VCaP (cell line): ENCODE measurements around the gene HCN3.

Source experiments
- H3K27ac ChIP-seq: fragments of 450-650 bp; 2 replicates; pipeline ENCODE4 v1.5.1; 2017
- TF ChIP-seq, protein P1 (sequence below): fragments of 450-650 bp; conservative IDR thresholded peaks from 2 replicates; pipeline ENCODE4 v1.5.1; 2017; ENCODE audit warnings: mild to moderate bottlenecking, moderate library complexity

The HCN3 gene

DNA sequence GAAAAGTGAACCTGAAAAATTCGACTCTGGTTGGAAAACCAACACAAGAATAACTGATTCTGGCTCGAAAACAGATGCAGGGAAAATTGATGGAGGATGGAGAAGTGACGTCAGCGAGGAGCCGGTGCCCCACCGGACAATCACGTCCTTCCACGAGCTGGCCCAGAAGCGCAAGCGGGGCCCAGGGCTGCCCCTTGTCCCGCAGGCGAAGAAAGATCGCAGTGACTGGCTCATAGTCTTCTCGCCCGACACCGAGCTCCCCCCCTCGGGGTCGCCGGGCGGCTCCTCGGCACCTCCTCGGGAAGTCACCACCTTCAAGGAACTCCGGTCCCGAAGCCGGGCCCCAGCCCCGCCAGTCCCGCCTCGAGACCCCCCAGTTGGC, 45.3 kb downstream of the HCN3 start:
- H3K27ac ChIP-seq, result peak overlapping the region; percentile 86
- TF ChIP-seq, protein P1, sequence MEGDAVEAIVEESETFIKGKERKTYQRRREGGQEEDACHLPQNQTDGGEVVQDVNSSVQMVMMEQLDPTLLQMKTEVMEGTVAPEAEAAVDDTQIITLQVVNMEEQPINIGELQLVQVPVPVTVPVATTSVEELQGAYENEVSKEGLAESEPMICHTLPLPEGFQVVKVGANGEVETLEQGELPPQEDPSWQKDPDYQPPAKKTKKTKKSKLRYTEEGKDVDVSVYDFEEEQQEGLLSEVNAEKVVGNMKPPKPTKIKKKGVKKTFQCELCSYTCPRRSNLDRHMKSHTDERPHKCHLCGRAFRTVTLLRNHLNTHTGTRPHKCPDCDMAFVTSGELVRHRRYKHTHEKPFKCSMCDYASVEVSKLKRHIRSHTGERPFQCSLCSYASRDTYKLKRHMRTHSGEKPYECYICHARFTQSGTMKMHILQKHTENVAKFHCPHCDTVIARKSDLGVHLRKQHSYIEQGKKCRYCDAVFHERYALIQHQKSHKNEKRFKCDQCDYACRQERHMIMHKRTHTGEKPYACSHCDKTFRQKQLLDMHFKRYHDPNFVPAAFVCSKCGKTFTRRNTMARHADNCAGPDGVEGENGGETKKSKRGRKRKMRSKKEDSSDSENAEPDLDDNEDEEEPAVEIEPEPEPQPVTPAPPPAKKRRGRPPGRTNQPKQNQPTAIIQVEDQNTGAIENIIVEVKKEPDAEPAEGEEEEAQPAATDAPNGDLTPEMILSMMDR, result no peak

DNA sequence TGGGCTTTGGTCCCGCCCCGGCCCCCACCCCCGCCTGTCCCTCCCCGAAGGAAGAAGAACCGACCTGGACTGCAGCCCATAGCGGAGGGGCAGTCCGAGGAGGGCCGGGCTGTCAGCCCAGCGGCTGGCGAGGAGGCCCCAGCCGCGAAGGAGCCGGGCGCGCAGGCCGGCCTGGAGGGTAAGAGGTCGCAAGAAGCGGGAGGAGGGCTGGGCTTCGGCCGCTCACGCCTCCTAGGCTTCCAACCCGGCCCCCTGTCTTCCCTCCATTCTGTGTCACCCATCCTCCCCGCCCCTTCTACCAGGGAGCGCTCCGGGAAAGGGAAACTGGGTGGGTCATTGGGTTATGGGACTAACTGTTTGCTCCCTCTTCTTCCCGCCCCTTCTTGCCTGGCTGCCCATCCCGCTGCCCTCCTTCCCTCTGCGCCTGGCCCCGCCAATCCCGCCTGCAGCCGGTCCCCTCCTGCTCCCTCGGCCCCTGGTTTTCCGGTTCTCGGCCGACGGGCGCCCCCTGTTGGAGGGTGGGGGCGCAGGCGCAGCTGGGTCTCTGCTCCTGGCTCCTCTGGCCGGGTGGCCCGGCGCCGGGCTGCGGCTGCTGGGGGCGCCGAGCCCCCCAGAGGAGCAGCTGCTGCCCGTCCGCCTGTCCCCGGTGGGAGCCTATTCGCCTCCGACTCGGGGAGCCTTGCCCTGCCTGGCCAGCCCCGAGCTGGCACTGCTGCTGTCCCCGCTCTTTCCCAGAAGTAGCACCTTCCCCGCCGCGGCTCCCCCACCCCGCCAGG, 45.9 kb downstream of the HCN3 start:
- H3K27ac ChIP-seq, result peak overlapping the region; percentile 86
- TF ChIP-seq, protein P1, result peak; percentile 92

DNA sequence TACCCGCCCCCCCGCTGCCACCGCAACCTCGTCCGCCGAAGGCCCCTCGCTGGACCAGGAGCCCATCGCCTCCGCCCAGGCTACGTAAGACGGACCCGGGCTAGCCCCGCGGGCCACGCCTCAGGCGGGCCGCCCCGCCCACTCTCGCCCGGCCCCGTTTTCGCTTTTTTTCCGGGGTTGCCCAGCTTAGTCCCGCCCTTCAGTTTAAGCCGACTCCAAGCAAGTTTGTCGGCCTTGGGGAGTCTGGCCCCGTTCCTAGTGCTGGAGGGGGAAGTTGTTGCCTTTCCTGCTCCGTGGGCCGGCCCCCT, 46.4 kb downstream of the HCN3 start:
- TF ChIP-seq, protein P1, result no peak
- peak overlapping the region; percentile 86 for H3K27ac ChIP-seq

DNA sequence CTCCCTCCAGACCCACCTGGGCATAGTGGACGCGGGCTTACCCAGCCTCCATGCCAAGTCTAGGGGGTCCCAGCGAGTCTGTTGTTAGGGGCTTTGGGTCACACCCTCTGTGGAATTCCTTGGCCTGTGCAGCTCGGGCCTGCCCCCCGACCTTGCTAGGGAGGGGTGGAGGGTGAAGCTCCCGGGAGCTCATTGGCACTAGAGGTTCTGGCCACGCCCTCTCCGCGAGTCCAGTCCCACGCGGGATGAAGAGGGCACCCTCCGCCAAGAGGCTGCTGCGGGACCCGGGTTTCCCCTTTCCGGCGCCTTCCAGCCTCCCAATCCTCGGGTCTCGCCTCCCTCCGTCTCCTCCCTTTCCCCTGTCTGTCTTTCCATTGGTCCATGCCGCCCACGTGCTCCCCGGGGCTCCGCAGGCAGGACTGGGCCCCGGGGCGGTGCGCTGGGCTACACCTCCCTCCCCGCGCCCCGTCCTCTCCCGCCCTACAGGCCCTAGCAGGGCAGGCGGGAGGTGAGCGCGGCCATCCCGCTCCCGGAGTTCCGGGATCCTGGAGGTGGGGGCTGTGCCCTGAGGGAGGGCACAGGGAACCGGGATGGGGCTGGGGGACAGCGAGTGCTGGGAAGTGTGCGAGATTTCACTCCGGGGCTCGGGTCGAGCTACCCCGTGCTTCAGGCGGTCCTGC, 46.9 kb downstream of the HCN3 start:
- H3K27ac ChIP-seq, result peak overlapping the region; percentile 86
- TF ChIP-seq, protein P1, result no peak

DNA sequence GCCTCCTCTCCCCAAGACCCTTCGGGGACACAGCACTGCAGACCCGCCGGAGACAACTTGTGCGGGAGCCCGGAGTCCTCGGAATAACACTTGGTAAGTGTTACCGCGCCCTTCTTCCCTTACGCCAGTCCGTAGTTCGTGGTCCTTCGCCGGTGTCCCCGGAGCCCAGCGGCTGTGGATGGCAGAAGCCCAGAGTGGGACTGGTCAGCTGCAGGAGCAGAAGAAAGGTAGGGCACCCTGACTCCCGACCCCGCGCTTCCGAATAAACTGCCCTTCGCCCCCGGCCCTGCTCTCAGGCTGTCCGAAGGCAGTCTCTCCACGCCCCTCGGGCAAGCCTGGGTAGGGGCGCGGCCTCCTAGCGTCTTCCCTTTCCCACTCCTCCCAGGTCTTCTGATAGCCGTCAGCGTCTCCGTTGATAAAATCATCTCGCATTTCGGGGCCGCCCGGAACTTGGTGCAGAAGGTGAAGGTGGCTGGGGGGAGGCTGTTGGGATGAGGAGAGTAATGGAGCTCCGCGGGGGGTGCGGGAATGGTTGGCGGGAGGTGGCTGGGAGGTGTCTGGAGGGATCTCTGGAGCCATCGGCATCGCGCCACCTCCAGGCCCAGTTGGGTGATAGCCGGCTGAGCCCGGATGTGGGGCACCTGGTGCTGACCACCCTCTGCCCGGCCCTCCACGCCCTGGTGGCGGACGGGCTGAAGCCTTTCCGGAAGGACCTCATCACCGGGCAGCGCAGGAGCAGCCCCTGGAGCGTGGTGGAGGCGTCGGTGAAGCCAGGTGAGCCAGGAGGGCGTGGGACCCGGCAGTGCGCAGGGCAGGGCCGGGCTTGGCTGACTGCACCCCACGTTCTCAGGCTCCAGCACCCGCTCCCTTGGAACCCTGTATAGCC, 47.7 kb downstream of the HCN3 start:
- peak overlapping the region; percentile 86 for H3K27ac ChIP-seq
- TF ChIP-seq, protein P1, result peak; percentile 72

DNA sequence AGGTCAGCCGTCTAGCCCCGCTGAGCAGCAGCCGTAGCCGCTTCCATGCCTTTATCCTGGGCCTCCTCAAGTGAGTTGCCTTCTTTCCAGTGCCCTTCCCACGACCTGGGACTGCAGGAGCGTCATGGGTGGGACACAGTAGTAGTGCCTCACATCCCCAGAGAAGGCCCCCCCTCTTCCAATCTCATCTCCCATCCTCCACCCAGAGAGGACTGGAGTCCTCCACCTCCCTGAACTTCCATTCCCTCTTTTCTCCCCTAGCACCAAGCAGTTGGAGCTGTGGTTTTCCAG, 48.3 kb downstream of the HCN3 start:
- H3K27ac ChIP-seq, result peak overlapping the region; percentile 86
- TF ChIP-seq, protein P1, result no peak

DNA sequence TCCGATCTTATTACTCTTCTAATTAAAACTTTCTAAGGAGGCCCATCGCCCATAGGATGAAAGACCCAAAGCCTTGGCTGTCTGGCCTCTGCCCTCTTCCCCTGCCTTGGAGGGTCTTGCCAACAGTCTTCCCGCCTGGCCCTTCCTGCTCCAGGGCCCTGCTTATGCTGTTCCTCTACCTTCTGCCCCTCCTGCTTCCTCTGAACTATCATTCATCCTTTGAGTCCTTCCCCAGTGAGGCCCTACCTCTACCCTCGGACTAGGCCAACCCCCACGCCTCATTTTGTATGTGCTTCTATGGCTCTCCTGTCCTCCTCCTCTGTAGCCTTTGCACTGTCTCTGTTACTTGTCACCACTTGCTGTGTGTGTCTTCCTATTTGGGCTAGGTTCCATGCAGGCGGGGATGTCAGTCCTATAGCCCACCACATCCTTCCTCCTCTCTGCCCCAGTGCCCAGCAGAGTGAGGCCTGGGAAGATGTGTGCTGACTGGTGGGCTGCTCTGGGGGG, 48.8 kb downstream of the HCN3 start:
- peak overlapping the region; percentile 86 for H3K27ac ChIP-seq
- TF ChIP-seq, protein P1, result no peak
